NCI-H82 (cell line): ENCODE measurements around the gene SURF1.
"Not testable (repeated sequence)": the region's sequence is repeated elsewhere in the genome, so short reads cannot be mapped to it uniquely, and the experiment has no call there.

ENCODE experiments used
- DNase-seq: peaks from one replicate; lab custom pipeline; 2025; lab: John Stamatoyannopoulos, UW

Gene SURF1

GRCh38 chr9:133342570-133342969 is 13.7 kb downstream of the SURF1 start:
- DNase-seq = peak; percentile 17

DNA sequence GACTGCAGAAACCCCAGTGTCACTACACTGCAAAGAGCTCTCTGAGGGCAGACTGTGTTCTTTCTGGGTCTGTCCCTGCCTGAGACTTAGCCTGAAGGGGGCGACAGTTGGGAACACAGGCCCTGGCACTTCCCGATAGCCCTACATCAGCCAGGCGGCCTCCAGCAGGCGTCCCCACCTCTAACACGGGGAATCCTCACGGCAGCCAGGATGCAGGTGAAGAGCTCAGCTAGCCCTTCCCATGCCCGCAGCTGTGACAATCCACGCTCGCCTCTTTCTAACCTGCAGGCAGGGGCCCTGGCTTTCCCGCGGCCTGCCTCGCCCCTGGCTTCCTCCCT is 14.2 kb downstream of the SURF1 start:
- DNase-seq = peak; percentile 12

- DNase-seq = no peak
Measured at GRCh38 chr9:133341369-133342068, 14.8 kb downstream of the SURF1 start.

DNA sequence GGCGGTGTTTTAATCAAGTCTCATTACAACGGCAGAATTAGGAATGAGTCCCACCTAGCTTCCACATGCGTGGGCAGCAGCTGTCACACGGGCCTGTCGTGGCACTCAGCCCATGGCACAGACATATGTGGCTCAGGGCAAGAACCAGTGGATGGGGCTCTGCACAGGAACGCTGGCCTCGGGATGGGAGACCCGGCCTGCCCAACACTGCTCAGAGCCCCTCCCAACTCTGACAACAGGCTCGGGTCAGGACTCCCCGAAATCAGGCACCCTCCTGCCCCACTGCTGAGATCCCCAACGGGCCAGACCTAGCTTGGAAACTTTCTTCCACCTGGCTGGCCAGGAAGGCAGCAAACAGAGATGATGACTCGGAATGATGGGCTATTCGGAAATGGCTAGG is 15.4 kb downstream of the SURF1 start:
- no peak for DNase-seq

GRCh38 chr9:133340256-133340655 is 16.0 kb downstream of the SURF1 start:
- DNase-seq = no peak

DNA sequence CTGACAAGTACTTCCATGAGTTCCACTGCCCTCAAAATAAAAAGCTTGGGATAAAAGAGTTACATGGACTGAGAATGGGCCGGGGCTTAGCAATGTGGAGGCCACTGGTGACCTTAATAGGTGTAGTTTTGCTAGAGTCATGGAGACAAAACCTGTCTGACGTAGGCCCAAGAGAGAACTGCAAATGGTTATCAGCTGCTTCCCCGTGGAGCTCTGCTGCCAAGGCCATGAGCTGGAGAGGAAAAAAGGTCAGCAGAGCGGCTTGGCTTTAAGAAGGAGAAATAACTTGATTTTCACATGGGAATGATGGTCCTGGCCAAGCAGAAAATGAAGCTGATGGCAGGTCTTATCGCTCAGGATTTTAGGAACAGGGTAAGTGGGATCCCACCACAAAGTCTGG is 16.6 kb downstream of the SURF1 start:
- DNase-seq = no peak

DNA sequence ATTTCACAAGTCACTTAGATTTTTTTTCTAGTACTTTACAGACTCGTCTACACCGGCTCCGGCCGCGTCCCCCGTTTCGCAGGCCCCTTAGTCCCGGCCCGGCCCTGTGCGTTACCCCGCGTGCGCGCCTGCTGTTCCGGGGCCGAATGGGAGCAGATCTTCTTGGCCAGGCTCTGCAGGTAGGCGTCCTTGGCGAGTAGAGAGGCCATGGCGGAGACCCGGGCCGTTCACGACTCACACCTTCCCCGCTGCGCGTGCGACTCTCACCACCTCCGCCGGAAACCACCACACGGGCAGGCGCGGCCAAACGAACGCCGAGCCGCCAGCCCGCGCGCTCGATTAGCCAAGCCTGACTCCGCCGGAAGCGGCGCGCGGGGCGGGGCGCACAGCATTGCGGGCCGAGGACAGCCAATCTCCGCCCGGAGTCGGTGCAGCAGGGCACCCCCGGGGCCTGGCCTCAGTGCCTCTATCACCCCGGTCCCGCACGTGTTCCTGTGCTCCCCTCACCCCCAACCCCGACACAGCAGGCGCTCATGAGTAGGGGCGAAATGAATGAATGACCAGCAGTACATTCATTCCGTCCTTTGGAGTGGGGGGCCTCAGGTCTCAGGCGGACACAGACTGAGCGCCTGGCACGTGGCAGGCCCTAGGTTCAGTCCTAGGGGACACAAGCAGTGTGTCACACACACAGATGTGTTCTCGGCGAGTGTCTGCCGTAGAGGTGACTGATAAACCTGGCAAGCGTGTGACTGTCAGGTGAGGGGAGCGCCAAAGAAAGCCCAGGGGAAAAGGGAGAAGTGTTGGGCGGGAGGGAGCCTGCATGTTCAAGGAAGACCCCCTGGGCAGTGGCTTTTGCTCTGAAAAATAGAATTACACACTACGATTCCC is 20.1 kb downstream of the SURF1 start, which contains the start of gene SURF6:
SURF6 (minus strand) TSS at position 265 of the 888 bp plus-strand sequence; CDS start at position 209, 56 bp downstream.
- DNase-seq = peak; percentile 93

GRCh38 chr9:133334888-133335287 is 21.4 kb downstream of the SURF1 start:
- not testable (repeated sequence) for DNase-seq

- no peak for DNase-seq
Measured at GRCh38 chr9:133334161-133334560, 22.1 kb downstream of the SURF1 start.

GRCh38 chr9:133333566-133333965 is 22.7 kb downstream of the SURF1 start:
- no peak for DNase-seq

- DNase-seq = no peak
Measured at GRCh38 chr9:133333011-133333410, 23.3 kb downstream of the SURF1 start.

DNA sequence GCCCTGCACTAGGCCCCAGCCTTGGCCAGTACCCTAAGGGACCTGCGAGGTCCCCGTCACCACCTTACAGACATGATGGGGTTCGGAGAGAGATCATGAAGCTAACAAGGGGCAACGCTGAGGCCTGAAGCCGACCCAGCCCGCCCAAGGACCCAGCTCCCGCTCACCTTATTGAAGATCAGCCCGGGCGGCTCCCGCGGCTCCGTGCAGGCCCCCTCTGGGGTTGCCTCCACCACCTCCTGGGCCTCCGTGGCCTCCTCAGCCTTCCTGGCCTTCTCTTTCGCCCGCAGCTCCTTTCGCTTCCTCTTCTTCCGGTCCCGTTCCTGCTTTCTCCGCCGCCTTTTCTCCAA is 23.9 kb downstream of the SURF1 start:
- DNase-seq = no peak

GRCh38 chr9:133331641-133332380 is 24.5 kb downstream of the SURF1 start:
- DNase-seq = no peak

- no peak for DNase-seq
Measured at GRCh38 chr9:133331221-133331620, 25.1 kb downstream of the SURF1 start.

- DNase-seq = peak; percentile 54
Measured at GRCh38 chr9:133329306-133330156, 26.8 kb downstream of the SURF1 start.

DNA sequence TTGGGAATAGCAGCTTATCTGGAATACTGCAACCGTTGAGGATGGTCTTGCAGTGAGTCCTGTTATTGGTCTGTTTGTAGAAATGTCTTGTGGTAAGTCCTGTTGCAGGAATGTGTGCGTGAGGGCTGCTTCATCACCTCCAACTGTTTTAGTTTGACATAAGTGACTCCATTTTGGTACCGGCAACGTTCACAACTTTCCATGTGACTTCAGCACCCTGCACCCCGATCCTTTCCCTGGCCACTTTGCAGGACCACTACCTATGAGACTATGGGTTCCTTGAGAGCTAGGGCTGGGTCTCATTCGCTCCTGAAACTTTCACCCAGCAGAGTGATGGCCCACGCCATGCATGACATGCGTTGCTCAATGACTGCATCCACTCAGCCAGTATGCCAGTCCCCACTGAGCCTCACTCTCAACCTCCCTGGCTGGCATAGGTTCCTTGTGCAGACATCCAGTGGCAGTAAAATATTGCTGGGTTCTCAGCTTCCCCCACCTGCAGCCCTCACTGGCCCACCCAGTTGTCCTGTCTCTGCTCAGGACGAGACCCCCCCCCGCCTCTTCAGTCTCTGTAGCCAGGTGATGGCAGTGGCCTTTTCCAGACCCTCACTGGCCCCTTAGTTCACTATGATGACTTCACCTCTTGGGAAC is 28.3 kb downstream of the SURF1 start:
- no peak for DNase-seq

DNA sequence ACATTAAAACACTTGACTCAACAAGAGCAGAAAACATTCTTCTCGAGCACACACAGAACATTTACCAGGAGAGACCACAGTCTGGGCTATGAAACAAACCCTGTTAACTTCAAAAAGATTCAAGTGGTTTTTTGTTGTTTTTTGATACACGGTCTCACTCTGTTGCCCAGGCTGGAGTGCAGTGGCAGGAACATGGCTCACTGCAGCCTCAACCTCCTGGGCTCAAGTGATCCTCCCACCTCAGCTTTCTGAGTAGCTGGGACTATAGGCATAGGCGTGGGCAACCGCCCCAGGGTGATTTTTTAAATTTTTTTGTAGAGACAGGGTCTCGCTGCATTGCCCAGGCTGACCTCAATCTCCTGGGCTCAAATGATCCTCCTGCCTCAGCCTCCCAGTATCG is 29.3 kb downstream of the SURF1 start:
- DNase-seq = not testable (repeated sequence)

- DNase-seq = no peak
Measured at GRCh38 chr9:133323991-133324703, 32.1 kb downstream of the SURF1 start.

GRCh38 chr9:133323211-133323610 is 33.1 kb downstream of the SURF1 start:
- no peak for DNase-seq

DNA sequence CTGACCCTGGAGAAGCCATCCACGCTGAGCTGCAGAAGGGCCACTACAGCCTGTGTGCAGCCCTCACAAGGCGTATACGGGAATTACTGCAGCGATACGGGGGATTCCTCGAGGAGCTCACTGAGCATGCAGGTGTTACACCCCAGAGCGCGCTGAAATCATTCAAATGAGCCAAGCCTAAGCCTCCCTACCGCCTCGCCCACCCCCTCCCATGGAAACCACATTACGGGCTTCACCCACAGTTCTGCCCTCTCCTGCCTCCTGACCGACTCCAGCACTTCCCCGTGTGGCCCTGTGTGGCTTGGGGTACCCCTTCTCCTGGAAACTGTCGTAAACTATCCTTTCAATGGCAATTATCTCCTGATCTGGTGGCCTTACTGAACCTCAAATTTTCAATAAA is 33.6 kb downstream of the SURF1 start:
- DNase-seq = no peak
